GM18499 (cell line): Measurements from ENCODE around the gene KRT75.

ENCODE experiments used
- ATAC-seq: cut with Tn5 transposase; IDR thresholded peaks from one replicate; pipeline ENCODE4 v1.9.1; 2021; ENCODE audit warnings: moderate number of reproducible peaks; ENCODE audit not compliant: insufficient read depth, unreplicated experiment

The KRT75 gene

DNA sequence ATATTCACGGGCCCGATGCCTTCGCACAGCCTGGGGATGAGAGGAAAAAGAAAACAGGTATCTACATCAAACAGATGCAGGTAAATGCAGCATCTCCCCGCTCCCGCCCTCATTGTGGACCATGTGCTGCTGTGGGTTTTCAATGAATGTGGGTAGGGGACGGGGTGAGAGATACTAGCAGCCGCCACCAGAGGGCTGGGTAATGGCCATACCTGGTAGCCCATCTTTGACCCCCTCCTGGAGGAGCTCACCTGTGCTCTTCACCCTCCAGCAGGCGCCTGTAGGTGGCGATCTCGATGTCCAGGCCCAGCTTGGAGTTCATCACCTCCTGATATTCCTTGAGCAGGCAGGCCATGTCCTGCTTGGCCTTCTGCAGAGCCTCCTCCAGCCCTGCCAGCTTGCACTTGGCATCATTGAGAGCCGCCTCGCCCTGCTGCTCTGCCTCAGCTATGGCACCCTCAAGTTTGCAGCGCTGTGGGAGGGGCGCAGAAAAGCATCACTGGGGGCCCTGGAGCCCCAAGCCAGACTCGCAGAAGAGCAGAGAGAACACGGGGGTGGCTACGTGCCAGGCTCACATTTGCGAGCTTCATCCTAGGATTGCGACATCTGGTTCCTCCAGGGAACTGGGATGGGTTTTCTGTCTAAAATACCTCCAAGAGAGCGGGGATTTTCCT, 38.3 kb downstream of the KRT75 start:
- ATAC-seq, result no peak

DNA sequence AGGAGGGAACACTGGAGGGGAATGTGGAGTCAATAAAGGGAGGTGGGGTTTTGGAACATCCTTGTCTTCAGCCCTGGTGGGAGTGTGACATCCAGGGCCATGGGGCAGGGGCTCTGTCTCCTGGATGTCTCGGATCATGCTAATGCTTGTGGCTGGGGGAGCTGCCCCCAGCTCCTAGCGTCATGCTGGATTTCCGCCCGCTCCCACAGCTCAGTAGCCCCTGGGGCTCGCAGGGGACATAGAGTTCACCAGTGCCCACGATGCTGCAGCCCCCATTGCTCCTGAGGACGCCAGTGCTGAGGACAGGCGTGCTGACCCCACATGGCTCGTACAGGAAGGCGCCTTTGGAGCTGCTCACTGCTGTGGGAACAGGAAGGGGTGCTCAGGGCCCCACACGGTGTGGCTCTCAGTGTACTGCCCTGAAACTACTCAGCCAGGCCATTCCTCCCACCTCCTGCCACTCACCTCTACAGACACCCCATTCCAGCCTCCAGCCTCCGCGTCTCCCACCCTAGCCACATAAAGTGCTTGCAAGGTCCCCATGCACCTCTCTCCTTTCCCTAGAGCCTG, 39.2 kb downstream of the KRT75 start:
- no peak for ATAC-seq

DNA sequence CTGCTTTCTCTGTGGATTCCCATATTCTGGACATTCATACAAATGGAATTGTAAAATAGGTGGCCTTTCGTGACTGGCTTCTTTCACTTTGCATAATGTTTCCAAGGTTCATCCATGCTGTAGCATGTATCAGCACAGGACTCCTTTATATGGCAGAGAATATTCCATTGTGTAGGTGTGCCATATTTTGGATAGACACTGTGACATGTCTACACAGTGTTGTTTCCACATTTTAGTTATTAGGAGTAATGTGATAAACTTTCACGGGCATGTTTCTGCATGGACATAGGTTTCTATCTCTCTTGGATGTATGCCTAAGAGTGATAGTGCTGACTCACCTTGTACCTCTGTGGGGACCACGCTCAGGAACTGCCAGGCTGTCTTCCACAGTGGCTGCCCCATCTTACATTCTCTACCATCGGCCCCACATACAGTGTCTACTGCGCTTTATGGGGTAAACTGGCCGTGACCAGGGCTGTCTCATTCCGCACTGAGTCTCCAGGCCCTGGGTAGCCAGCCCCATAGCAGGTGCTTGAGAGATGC, 41.6 kb downstream of the KRT75 start:
- ATAC-seq, result no peak

DNA sequence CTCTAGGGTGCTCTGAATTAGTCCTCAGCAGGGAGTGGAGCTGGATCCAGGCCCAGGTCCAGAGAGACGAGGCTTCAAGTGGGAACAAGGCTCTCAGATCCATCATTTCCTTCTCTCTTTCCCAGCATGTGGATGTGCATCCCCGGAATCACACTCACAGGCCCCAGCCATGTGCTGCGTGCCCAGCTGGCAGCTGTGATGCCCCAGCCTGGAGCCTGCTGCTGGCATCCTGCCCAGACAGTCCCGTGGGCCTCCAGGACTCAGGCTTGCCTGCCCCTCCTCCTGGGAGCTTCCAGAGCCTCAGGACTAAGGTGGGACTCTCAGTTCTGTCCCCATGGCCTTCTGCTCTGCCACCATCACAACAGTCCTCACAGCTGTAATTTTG, 42.6 kb downstream of the KRT75 start:
- no peak for ATAC-seq

DNA sequence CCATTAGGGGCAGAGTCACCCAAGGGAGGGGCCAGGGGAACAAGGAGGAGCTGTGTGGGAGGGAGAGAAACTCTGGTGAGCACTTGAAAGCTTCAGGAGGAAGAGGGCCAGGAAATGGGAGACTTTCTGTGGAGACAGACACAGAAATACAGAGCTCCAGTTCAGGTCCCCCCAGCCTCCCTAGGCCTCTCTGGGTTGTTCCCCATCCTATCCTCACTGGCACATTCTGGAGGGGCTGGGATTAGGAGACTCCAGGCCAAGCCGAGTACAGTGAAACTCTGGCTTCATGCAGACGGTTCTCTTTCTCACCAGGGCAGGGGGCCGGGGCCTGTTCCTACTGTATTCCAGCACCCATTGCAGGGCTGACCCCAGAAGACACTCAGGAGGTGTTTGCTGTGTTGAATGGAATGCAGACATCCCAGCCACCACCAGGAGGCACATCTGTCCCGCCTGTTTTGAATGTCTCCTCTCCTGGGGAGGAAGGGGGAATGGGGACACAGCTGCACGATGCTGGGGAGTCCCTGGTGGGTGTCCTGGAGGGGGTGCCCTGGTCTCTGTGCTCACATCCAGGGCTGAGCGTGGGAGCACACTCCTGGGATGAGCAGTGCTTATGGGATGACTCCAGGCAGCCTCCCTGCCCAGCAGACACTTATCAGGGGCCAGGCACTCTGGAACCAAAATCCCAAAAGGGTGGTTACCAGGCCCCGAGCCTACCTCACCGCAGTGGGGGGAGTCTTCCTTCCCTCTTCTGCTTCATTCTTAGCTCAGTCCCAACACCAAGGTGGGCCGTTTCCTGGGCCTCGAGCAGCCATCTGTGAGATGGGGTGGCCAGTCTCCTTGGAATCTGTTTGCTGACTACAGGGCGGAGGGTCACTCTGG, 43.2 kb downstream of the KRT75 start:
- no peak for ATAC-seq

DNA sequence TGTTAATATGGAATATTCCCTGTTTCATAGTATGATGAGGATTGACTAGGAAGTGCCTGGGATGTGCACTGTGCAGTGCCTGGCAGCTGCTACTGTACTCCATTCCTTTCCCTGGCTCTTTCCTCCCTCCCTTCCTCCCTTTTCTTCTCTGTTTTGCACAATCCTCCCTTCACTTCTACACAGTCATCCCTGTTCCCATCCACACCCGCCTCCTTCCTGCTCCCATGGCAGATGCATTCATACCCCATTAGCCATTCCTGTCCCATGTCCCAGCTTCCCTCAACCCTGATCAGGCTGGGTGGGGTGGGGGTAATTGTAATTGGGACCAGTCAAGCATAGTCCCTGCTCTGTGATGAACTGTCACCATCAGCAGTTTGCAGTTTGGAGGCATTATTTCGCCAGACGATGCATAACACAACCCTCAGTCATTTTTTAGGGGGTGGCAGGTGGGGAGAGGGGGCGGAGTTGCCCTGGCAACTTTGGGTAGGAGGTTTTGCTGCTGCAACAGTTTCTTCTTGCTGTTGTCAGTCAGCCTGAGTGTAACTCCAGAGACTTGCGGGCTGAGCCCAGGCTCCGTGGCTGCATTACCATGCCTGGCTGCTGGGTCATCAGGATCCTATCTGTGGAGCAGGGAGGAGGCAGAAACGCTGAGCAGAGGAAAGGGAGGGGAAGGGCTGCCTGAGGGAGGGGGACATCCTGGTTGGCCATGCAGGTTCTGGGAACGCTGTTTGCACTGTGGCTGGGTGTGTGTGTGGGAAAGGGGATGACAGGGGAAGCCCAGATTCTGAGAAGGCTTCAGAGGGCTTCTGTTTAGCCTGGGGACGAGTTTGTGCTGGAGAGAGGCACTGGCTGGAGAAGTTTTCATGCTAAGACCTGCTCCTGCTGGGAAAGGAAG, 44.6 kb downstream of the KRT75 start:
- no peak for ATAC-seq

DNA sequence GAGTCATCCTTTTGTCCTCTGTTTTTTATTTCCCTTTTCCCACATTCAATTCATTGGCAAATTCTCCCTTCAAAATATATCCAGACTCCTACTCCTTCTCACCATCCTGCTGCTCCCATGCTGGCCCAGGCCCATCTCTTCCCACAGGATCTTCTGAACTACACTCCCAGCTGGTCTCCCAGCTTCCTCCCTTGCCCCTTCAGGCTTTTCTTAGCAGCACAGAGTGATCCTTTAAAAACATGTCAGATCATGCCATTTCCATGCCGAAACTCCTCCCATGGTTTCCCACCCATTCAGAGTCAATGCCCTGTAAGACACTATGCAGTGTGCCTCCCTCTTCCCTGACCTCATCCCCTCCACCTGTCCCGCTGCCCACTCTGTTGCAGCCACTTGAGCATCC, 46.3 kb downstream of the KRT75 start:
- ATAC-seq, result no peak

DNA sequence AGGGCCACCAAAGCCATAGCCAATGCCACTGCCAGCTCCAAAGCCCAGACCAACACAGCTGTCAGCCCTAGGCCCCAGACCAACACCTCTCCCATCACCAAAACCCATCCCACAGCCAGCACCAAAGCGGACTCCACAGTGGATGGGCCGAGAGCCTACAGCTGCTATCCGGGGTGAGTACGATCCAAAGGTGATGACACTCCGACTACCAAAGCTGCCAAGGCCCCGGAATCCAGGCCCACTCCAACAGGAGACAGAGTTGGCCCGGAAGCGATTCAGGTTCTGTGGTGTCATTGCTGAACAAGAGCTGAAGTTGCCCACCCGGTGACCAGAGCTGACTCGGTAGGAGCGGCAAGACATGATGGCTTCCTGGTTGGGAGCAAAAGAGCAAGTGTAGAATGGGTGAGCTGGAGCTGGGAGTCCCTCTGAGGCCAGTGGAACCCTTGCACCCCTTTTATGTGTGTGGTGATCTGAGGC, 48.9 kb downstream of the KRT75 start, which contains the start of gene KRT84:
Gene KRT84, minus strand, starts transcription at position 427 of the 477 bp plus-strand sequence. Its CDS starts 67 bp downstream, at position 360.
- no peak for ATAC-seq

DNA sequence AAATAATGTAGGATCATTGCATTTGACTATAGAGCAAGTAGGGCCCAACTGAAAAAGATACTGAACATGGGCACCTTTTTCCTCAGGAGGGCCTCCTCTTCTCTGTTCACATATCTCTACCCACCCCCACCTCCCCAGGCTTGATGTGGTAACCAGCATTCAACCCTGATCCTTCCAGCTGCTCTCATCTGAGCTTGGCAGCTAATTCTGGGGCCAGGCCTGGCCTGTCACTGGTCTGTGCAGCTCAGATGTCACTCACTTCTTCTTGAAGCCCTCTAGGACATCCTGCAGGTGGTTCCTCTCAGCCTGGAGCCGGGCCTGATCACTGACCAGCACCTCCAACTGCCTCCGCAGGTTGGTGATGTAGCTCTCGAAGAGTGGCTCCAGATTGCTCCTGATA, 50.8 kb downstream of the KRT75 start:
- ATAC-seq, result no peak

DNA sequence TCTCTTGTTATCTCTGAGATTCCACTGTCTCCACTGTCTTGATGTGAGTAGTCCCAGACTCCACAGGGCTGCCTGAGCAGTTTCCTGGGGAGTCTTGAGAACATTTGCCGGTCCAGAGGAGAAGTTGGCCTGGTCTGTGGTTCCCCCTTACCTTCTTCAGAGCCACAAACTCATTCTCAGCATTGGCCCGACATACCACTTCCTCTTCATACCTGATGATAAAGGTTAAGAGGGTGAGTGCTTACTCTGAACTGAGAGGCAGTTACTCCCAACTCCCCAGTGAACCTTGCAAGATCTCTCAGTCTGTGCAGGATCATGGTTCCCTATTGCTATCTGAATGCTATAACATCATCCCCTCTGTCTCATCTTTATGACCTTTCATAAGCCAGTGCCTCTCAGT, 51.3 kb downstream of the KRT75 start:
- no peak for ATAC-seq

DNA sequence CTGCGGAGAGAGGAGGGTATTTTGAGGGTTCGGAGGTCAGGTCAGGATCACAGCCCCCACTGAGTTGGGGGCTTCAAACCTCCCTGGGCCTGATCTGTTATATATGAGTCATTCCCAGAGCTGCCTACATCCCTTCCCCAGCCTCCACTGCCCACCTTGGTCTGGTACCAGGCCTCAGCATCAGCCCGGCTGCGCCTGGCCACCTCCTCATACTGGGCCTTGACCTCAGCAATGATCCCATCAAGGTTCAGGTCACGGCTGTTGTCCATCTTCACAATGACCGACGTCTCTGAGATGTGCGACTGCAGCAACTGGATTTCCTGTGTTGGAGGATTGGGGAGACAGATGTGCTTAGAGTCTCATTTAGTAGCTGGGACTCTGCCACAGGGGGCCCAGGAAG, 53.0 kb downstream of the KRT75 start:
- no peak for ATAC-seq

DNA sequence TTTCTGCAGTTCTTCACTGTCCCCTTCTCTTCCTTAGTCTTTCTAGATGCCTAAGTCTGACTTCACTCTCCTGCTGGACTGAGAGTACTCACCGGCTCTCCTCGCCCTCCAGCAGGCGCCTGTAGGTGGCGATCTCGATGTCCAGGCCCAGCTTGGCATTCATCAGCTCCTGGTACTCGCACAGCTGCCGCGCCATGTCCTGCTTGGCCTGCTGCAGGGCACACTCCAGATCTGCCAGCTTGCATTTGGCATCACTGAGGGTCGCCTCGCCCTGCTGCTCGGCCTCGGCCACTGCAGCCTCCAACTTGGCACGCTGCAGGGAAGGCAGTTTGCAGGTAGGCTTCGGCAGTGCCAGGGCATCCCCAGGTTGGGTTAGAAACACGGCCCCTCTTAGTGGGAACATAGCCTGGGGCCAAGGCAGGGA, 53.9 kb downstream of the KRT75 start:
- no peak for ATAC-seq

DNA sequence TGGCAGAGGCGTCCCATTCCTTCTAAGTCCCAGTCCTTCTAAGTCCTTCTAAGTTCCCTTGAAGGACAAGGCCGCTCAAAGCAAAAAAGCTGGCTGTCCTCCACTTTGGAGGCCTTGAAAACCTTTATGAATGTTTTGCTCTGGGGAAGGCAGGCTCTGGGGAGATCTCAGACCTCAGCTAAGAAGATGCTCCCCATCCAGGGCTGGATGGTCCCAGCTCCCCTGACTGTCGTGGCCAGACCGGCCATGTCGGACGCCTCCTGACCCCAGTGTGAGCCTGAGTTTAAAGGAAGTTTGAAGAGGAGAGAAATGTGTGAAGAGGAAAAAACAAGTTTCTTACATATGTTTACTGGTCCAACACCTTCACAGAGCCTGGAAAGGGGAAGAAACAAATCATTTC, 54.6 kb downstream of the KRT75 start:
- ATAC-seq, result no peak

DNA sequence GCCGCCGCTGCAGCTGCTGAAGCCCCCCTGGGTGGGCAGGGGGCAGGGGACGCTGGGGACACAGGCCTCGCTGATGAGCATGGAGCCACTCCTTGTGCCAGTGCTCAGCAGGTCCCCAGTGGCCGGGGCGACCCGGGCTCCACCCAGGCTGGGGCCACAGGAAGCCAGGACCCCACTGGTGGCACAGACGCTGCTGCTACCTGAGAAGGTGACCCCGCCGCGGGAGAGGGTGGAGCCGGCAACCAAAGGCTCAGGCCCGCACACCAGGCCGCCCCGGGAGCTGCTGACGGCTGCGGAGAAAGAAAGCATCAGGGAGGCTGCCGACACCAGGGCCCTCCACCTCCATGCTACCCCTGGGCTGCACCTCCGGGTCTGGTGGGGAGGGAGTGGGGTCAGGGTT, 56.1 kb downstream of the KRT75 start:
- ATAC-seq, result no peak

DNA sequence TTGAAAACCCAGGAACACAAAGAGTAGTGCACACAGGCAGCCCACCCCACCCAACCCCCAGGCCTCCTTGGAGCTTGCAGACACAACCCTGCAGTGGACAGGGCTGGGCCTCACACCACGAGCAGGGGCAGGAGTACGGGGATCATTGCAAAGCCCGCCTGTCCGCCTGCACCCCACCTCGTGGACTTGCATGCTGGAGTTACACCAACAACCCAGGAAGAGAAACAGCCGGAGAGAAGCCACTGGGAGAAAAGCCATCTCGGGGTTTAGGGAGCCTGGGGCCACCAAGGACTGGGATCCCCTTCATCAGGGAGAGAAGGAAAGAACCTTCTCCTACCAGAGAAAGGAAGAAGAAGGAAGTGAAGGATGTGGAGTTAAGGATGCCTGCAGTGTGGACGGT, 56.9 kb downstream of the KRT75 start:
- ATAC-seq, result no peak
